ENCODE data around the gene TNFRSF12A. TPM values are rescaled to one million over a fixed set of nuclear protein-coding genes. Genes with fewer than 3 reads are reported as not detected.

TNFRSF12A gene
- total RNA-seq, 1 experiment from 2014 or later: 156 TPM

GRCh38 chr16:2981177-2981898 lies 38.8 kb upstream of the TNFRSF12A start:
- ATAC-seq: no peak
- TF ChIP-seq REST (IDR thresholded peaks at IDR 0.05; ENCODE audit: insufficient read depth in 1 of 2, low read depth in 2 of 2, low read length in 1 of 2): no peak
- no peak for TF ChIP-seq TCF7L2 (IDR thresholded peaks at IDR 0.05; ENCODE audit: low read depth, low read length)
- no peak for TF ChIP-seq CTCF (IDR thresholded peaks at IDR 0.05)
- no peak for TF ChIP-seq SIN3A (IDR thresholded peaks at IDR 0.05; ENCODE audit: borderline replicate concordance, insufficient read depth, low read depth, low read length)
- TF ChIP-seq POLR2AphosphoS5 (IDR thresholded peaks at IDR 0.05; ENCODE audit: low read depth, low read length): no peak
- Histone ChIP-seq H3K27ac (ENCODE audit: low read length) (peak overlapping the region; percentile 96), H3K27me3 (ENCODE audit: control insufficient read depth, insufficient read depth, low read length) (no peaks in the 10 kb centered on the region), H3K4me1 (ENCODE audit: control insufficient read depth, insufficient read depth, low read length) (peaks cover 36% of the 10 kb centered on the region), H3K9me3 (ENCODE audit: control insufficient read depth, insufficient read depth, low read depth, low read length) (no peaks in the 10 kb centered on the region), H3K36me3 (ENCODE audit: control insufficient read depth, insufficient read depth, low read length) (peaks cover 2% of the 10 kb centered on the region; the same call in 1 of the 2 replicates), H3K4me3 (ENCODE audit: low read depth in 2 of 2, low read length in 2 of 2) (peak overlapping the region; percentile 70 to 71)
- BruUV-seq (replicated peaks): no TSS peak
- intact Hi-C loops (cut with micrococcal nuclease; ENCODE audit: unreplicated experiment): no loop called here
- in situ Hi-C loops (cut with HindIII; ENCODE audit: low pct_unique_long_range_greater_than_20kb, low sequenced_read_pairs): no loop called here
- ChIA-PET POLR2A (no interaction called here), CTCF (no interaction called here)
- DNase-seq (ENCODE audit: low read depth, low spot score): no peak

GRCh38 chr16:2981899-2982250 lies 38.3 kb upstream of the TNFRSF12A start:
- TF ChIP-seq TCF7L2 (IDR thresholded peaks at IDR 0.05; ENCODE audit: low read depth, low read length) (no peak), REST (IDR thresholded peaks at IDR 0.05; ENCODE audit: insufficient read depth in 1 of 2, low read depth in 2 of 2, low read length in 1 of 2) (no peak), SIN3A (IDR thresholded peaks at IDR 0.05; ENCODE audit: borderline replicate concordance, insufficient read depth, low read depth, low read length) (no peak), CTCF (IDR thresholded peaks at IDR 0.05) (no peak), POLR2AphosphoS5 (IDR thresholded peaks at IDR 0.05; ENCODE audit: low read depth, low read length) (no peak)
- Histone ChIP-seq H3K27ac (ENCODE audit: low read length) (peak overlapping the region; percentile 96), H3K4me1 (ENCODE audit: control insufficient read depth, insufficient read depth, low read length) (peaks cover 36% of the 10 kb centered on the region), H3K9me3 (ENCODE audit: control insufficient read depth, insufficient read depth, low read depth, low read length) (no peaks in the 10 kb centered on the region), H3K4me3 (ENCODE audit: low read depth in 2 of 2, low read length in 2 of 2) (peak overlapping the region in 1 of 2 experiments; percentile 70; a peak in 2 of 4 replicates), H3K36me3 (ENCODE audit: control insufficient read depth, insufficient read depth, low read length) (peaks cover 2% of the 10 kb centered on the region; the same call in 1 of the 2 replicates), H3K27me3 (ENCODE audit: control insufficient read depth, insufficient read depth, low read length) (no peaks in the 10 kb centered on the region)
- in situ Hi-C loops (cut with HindIII; ENCODE audit: low pct_unique_long_range_greater_than_20kb, low sequenced_read_pairs): no loop called here
- intact Hi-C loops (cut with micrococcal nuclease; ENCODE audit: unreplicated experiment): no loop called here
- POLR2A ChIA-PET: no interaction called here
- CTCF ChIA-PET: no interaction called here
- DNase-seq (ENCODE audit: low read depth, low spot score) (no peak), ATAC-seq (no peak)
- BruUV-seq (replicated peaks): TSS peak; percentile 95
